Memory B cell (primary cell): ENCODE measurements around the gene EYS.

Experiments used
- ATAC-seq: fragments of 150-1000 bp; cut with Tn5 transposase; 2 replicates; pipeline ENCODE4 v1.10.0; 2021; ENCODE audit warnings: low read depth, mild to moderate bottlenecking, moderate library complexity
- DNase-seq, 2 donors: peaks; one replicate each; pipeline ENCODE4 v3.0.0; 2022; ENCODE audit warnings: low spot score in 2 of 2
- H3K27ac Mint-ChIP-seq: one replicate; pipeline ENCODE4 v1.8.0; 2022; ENCODE audit warnings: mild to moderate bottlenecking, moderate library complexity, mixed read lengths
- H3K27me3 Mint-ChIP-seq: one replicate; pipeline ENCODE4 v1.8.0; 2022; ENCODE audit warnings: mixed read lengths
- H3K36me3 Mint-ChIP-seq: one replicate; pipeline ENCODE4 v1.8.0; 2022; ENCODE audit warnings: mild to moderate bottlenecking, mixed read lengths
- H3K4me1 Mint-ChIP-seq: one replicate; pipeline ENCODE4 v1.8.0; 2022; ENCODE audit warnings: mixed read lengths
- H3K4me3 Mint-ChIP-seq: one replicate; pipeline ENCODE4 v1.8.0; 2022; ENCODE audit warnings: mild to moderate bottlenecking, moderate library complexity, mixed read lengths
- H3K9me3 Mint-ChIP-seq: one replicate; pipeline ENCODE4 v1.8.0; 2022; ENCODE audit warnings: mixed read lengths

The EYS gene

DNA sequence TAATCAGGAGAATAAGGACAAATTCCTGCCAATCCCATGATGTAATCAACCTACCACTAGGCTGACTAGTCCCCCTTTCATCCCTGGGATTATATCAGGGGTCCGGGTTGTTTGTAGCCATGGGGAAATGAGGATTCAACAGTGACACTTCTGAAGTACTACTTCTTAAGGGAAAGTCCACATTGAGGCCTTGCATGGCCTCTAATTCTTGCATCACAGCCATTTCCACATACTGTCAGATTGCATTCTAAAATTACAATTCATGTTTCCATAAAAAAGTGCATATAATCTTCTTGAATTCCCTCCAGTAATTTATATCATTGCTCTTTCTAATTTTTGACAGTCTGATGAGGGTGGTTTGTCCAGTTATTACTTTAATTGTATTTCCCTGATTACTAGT lies 1887.2 kb downstream of the EYS start:
- peaks cover 2% of the 10 kb centered on the region for H3K4me1 Mint-ChIP-seq
- DNase-seq = no peak
- peaks cover 6% of the 10 kb centered on the region for H3K27me3 Mint-ChIP-seq
- H3K27ac Mint-ChIP-seq = no peak overlapping the region
- no peak for ATAC-seq
- no peaks in the 10 kb centered on the region for H3K9me3 Mint-ChIP-seq
- no peak overlapping the region for H3K4me3 Mint-ChIP-seq
- H3K36me3 Mint-ChIP-seq = no peaks in the 10 kb centered on the region

DNA sequence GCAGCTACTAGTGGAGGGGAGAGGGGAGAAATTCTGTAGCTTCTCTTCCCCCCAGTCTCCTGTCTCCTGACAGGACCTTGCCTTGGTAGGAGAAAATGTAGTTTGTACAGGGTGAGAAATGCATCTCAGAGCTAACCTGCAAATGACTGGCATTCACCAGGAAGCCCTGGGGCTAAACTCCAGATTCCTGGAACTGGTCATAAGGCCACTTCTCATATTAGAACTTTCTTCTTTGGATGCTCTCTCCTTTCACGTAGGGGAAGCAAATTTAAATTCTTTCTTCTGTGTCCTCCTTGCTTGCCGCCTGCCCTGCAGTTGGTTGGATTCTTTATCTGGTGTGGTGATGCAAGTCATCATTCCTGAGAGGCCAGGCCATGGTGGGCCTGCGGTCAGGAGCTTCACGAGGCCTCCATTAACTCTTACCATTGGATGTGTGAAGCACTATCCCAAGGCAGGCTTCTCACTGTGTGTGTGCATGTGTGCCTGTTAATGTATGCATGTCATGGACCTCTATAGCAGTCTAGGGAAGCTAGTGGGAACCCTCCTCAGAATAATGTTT lies 1889.5 kb downstream of the EYS start:
- no peak for DNase-seq
- no peaks in the 10 kb centered on the region for H3K9me3 Mint-ChIP-seq
- no peak overlapping the region for H3K27ac Mint-ChIP-seq
- no peak for ATAC-seq
- H3K36me3 Mint-ChIP-seq = no peaks in the 10 kb centered on the region
- peaks cover 7% of the 10 kb centered on the region for H3K27me3 Mint-ChIP-seq
- H3K4me3 Mint-ChIP-seq = no peak overlapping the region
- peaks cover 2% of the 10 kb centered on the region for H3K4me1 Mint-ChIP-seq

DNA sequence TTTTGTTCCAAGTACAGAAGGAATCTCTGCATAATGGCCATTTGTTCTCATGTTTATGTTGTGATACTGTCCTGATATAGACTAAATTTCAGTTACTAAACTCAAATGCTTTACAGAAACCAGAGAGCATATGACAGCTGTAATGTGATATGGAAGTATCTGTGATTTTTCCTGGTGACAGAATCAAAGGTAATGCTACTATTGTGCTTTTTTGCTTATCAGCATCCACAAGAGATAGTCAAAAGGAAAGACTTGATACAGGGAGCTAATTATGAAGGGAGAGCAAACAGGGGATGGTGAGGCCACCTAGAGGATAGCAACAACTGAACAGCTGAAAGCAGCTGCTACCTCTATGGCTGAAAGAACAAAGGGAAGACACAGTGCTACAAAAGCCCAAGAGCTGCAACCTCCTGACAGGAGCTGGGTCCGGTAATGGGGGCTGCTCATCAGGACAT lies 1890.0 kb downstream of the EYS start:
- Mint-ChIP-seq H3K4me1 (peaks cover 2% of the 10 kb centered on the region), H3K27ac (no peak overlapping the region), H3K27me3 (peaks cover 8% of the 10 kb centered on the region), H3K4me3 (no peak overlapping the region), H3K36me3 (no peaks in the 10 kb centered on the region), H3K9me3 (no peaks in the 10 kb centered on the region)
- ATAC-seq (no peak), DNase-seq (no peak)

DNA sequence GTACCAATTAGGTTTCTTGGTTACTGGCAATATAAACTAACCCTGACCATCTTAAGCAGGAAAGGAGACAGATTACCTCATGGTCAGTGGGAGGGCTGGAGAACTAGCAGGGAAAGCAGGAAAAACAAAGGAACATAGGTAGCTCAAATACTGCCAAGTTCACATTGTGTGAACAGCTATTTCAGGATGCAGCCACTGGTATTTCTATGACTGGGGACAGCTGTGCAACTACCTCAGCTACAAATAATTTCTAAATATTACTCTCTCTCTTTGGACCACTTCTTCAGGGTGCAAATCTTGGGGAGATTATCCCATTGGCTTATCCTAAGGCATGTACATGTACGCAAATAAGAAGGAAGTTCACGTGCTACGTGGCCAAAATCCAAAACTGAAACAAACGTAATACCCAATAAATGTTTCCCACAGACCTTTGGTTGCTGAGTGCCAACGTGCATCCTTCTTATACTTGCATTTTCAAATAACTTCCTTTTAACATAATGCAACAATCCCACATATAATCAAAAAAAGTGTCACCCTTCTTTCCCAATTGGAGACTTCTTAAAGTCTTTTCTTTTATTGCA lies 1890.5 kb downstream of the EYS start:
- no peaks in the 10 kb centered on the region for H3K9me3 Mint-ChIP-seq

DNA sequence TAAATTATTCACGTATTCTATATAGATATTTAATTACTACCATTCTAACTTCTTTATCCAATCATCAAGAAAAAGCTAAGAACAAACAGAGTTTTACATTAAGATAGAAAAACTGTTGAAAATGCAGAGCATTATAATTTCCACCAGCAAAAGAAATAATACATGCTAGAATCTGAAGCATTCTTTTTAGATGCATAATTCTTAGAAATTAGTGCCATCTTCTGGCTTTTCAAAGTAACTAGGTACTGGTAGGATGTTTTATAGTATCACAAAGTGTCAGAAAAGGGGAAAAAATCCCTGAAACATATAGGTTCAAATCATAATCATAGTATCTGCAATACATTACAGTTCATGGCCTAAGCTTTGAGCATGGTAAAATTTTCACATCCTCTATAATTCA lies 1892.6 kb downstream of the EYS start:
- H3K4me1 Mint-ChIP-seq = peaks cover 2% of the 10 kb centered on the region
- H3K27me3 Mint-ChIP-seq = peaks cover 8% of the 10 kb centered on the region
- H3K4me3 Mint-ChIP-seq = no peak overlapping the region
- no peaks in the 10 kb centered on the region for H3K9me3 Mint-ChIP-seq
- H3K27ac Mint-ChIP-seq = no peak overlapping the region
- no peak for DNase-seq
- no peak for ATAC-seq
- no peaks in the 10 kb centered on the region for H3K36me3 Mint-ChIP-seq

More for the DNA sequence above, 1890.5 kb downstream of the EYS start:
- Mint-ChIP-seq H3K27ac (no peak overlapping the region), H3K4me3 (no peak overlapping the region), H3K36me3 (no peaks in the 10 kb centered on the region), H3K27me3 (peaks cover 9% of the 10 kb centered on the region), H3K4me1 (peaks cover 2% of the 10 kb centered on the region)
- no peak for DNase-seq
- ATAC-seq = no peak

DNA sequence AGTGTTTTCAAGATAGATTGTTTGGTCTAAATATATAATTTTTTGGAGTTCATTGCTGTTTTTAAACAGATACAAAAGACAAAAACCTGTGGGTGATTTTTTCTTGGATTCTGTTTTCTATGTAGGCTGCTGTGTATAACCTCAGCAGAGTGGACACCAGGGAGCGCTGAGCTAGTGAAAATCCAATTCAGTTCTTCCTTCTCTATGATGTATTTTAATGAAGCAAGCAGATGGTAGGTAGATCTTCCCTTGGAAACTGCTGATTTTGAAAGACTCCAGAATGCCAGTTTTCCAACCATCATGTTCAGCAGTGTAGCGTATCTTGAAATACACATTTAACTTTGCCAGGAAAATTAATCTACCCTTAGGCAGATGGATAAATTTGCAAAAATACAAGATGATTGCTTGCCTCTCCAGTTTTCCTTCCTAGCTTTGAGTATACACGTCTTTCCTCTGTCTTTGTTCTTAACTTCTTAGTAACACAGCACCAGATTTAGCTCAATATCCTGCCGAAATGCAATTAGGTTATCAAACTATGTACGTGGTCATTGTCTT lies 1893.4 kb downstream of the EYS start:
- H3K27me3 Mint-ChIP-seq = peaks cover 8% of the 10 kb centered on the region
- no peaks in the 10 kb centered on the region for H3K36me3 Mint-ChIP-seq
- no peaks in the 10 kb centered on the region for H3K9me3 Mint-ChIP-seq
- no peak for DNase-seq
- ATAC-seq = no peak
- no peak overlapping the region for H3K27ac Mint-ChIP-seq
- no peak overlapping the region for H3K4me3 Mint-ChIP-seq
- peaks cover 2% of the 10 kb centered on the region for H3K4me1 Mint-ChIP-seq

DNA sequence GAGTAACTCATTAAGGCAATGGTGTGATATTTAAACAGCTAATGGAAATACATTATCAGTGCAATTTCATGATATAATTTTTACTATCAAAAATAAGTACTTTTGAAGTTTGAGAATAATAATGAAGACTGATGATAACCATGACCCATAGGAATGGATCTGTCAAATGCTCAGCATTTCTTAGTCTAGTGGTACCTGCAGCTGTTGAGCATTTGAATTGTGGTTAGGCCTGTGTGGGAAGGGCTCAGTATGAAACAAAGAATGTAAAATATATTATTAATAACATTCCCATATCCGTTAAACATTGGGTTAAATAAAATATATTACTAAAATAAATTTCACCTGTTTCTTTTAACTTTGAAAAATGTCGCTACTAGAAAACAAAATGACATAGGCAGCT lies 1898.5 kb downstream of the EYS start:
- H3K27me3 Mint-ChIP-seq = peaks cover 8% of the 10 kb centered on the region
- no peak overlapping the region for H3K4me3 Mint-ChIP-seq
- H3K36me3 Mint-ChIP-seq = no peaks in the 10 kb centered on the region
- H3K9me3 Mint-ChIP-seq = no peaks in the 10 kb centered on the region
- no peak for ATAC-seq
- H3K4me1 Mint-ChIP-seq = no peaks in the 10 kb centered on the region
- no peak for DNase-seq
- H3K27ac Mint-ChIP-seq = no peak overlapping the region

DNA sequence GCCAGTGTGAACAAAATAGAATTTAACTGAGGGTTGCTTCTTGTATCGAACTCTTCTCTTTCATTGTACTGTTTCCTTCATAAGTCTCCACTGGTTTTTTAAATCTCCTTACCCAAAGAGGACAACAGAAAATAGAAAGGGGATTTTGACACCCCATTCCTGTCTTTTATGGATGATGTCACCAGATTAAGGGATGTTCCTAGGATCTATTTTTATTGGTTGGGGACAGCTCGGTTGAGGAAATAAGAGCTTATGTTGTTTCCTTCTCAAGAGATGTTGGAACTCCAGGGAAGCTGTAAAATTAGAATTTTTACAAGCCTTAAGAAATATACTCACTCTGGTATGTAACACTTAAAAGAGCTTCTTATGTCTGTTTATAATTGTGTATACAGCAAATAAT lies 1900.0 kb downstream of the EYS start:
- peaks cover 7% of the 10 kb centered on the region for H3K27me3 Mint-ChIP-seq
- H3K4me3 Mint-ChIP-seq = no peak overlapping the region
- no peak overlapping the region for H3K27ac Mint-ChIP-seq
- no peaks in the 10 kb centered on the region for H3K4me1 Mint-ChIP-seq
- no peaks in the 10 kb centered on the region for H3K9me3 Mint-ChIP-seq
- no peaks in the 10 kb centered on the region for H3K36me3 Mint-ChIP-seq
- DNase-seq = no peak
- ATAC-seq = no peak

DNA sequence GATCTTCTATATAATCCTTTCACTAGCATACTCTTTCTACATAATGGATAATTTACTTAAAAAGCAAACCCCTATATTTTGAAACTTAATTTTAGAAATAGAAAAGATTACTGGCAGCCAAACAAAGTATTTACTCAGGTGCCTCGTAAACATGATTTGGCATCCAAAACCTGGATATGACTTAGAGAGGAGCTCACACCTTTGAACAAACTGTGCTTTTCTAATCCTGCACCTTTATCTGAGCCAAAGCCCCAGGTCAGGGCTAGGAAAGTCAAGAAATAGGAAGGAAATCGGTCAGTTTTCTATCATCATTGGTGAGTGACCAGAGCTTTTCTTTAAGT lies 1900.5 kb downstream of the EYS start:
- Mint-ChIP-seq H3K4me1 (no peaks in the 10 kb centered on the region), H3K9me3 (no peaks in the 10 kb centered on the region), H3K27me3 (peaks cover 4% of the 10 kb centered on the region), H3K27ac (no peak overlapping the region), H3K4me3 (no peak overlapping the region), H3K36me3 (no peaks in the 10 kb centered on the region)
- ATAC-seq = no peak
- no peak for DNase-seq

DNA sequence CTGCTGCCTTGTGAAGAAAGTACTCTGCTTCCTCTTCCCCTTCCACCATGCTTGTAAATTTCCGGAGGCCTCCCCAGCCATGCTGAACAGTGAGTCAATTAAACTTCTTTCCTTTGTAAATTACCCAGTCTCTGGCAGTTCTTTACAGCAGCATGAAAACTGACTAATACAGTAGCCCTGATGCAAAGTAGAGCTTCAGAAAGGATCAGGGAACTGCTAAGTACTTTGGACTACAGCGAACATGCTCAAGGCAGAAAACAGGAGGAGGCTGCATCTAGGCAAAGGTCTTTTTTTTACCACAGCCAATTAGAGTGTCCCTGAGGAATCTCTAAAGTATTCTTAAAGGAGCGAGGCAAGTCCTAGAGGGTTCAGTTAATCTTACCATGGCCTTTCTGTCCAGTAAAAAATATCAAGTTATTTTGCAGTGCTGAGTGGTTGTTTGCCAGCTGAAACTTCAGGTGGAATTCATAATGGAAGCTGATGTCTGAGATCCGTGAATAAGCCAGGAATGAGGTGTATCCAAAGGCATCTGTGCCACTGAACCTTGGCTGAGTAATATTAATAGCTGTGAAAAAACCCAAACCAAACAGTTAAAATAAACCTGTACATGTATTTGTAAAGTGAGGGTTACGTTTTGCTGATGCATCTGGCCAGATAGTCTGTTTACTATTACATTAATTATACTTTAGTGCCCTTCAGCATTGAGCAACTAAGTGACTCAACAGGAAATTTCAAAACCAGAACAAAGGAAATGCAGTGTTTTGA lies 1901.0 kb downstream of the EYS start:
- no peak for ATAC-seq
- H3K9me3 Mint-ChIP-seq = no peaks in the 10 kb centered on the region
- H3K27me3 Mint-ChIP-seq = peaks cover 3% of the 10 kb centered on the region
- no peak overlapping the region for H3K4me3 Mint-ChIP-seq
- no peaks in the 10 kb centered on the region for H3K36me3 Mint-ChIP-seq
- H3K27ac Mint-ChIP-seq = no peak overlapping the region
- no peak for DNase-seq
- H3K4me1 Mint-ChIP-seq = peaks cover under 1% of the 10 kb centered on the region

DNA sequence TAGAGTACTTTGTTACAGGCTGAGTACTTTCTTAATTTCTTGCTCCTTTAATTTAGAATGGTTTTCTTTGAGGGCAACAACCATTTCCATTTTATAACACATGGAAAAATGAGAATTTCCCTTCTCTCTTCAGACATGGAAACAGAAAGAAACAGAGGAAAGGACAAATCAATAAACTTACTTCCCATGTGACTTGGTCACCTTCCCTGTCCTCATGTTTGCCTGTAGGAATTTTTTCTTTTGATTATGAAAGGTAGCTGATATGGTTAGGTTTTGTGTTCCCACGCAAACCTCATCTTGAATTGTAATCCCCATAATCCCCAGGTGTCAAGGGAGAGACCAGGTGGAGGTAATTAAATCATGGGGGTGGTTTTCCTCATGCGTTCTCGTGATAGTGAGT lies 1901.7 kb downstream of the EYS start:
- Mint-ChIP-seq H3K9me3 (no peaks in the 10 kb centered on the region), H3K4me3 (no peak overlapping the region), H3K27ac (no peak overlapping the region), H3K27me3 (peaks cover 5% of the 10 kb centered on the region), H3K4me1 (peaks cover 2% of the 10 kb centered on the region), H3K36me3 (no peaks in the 10 kb centered on the region)
- DNase-seq (no peak), ATAC-seq (no peak)

DNA sequence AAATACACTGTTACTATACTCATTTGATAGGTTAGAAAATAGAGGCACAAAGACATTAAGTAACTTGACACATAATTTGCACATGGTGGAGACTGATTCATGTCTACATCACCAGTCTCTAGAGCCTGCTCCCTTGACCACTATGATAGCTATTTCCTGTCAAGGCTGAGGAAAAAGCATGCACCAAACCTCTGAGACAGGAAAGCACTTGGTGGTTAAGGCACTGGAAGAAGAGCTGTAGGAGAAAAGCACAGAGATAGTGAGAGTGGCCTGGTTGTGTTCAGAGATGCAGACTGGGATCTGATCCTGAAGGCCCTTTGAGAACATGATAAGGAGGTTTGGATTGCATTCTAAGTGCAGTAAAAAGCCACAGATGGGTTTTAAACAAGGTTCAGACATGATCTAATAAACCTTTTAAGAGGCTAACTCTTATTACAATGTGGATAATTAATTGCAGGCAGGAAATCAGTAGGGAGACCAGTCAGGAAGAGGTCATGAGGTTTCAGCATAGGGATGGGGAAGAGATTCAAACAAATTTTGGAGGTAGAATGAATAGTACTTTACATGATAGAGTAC lies 1902.6 kb downstream of the EYS start:
- H3K36me3 Mint-ChIP-seq = no peaks in the 10 kb centered on the region
- H3K4me3 Mint-ChIP-seq = no peak overlapping the region
- H3K4me1 Mint-ChIP-seq = peaks cover 2% of the 10 kb centered on the region
- peaks cover 7% of the 10 kb centered on the region for H3K27me3 Mint-ChIP-seq
- H3K9me3 Mint-ChIP-seq = no peaks in the 10 kb centered on the region
- ATAC-seq = no peak
- no peak for DNase-seq
- H3K27ac Mint-ChIP-seq = no peak overlapping the region

DNA sequence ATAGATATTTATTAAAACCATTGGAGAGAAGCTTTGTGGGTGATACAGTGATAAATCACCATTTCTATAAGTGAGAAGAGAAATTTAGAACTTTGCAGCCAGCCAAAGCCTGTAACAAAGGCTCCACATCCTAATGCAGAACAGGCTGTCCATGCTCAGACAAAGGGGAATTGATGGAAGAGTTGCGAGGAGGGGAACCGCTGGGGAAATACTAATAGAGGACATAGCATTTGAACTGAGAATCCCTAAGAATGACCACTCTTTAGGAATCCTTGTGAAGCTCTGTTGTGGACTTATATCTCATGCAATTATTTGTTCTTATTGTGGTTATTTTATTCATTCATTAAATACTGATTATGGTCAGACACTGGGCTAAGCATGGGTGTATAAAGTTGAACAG lies 1903.7 kb downstream of the EYS start:
- DNase-seq = no peak
- Mint-ChIP-seq H3K4me1 (peaks cover 2% of the 10 kb centered on the region), H3K4me3 (no peak overlapping the region), H3K9me3 (no peaks in the 10 kb centered on the region), H3K36me3 (no peaks in the 10 kb centered on the region), H3K27ac (no peak overlapping the region), H3K27me3 (peaks cover 9% of the 10 kb centered on the region)
- ATAC-seq = no peak

DNA sequence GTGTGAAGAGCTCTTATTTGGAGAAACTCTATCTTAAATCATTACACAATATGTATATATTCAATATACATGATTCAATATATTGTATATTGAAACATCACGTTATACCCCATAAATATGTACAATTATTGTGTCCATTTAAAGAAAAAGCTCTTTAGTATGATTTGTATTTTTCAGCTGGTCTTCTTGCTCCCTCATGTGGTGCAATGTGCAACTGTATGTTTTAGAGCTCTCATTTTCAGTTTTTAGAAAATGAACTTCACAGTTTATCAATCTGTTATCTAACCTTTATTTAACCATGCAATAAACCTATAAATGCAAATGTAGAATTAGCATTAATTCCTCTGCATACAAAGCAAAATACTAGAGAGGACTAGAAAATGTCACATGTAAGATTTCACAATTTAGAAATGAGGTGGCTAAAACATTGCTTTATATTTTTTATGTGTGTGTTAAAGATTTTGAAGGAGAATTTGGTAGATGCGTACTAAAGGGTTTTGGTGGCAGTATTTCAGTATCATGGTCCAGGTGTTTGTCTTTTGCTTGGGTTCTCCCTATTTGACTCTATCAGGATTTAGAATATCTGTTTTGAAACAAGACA lies 1904.3 kb downstream of the EYS start:
- Mint-ChIP-seq H3K4me3 (no peak overlapping the region), H3K9me3 (no peaks in the 10 kb centered on the region), H3K4me1 (peaks cover 2% of the 10 kb centered on the region), H3K27ac (no peak overlapping the region), H3K27me3 (peaks cover 9% of the 10 kb centered on the region), H3K36me3 (no peaks in the 10 kb centered on the region)
- no peak for ATAC-seq
- no peak for DNase-seq
